ENCODE results near the gene PDXP. TPM values are rescaled to one million over a fixed set of nuclear protein-coding genes. Genes with fewer than 3 reads are reported as not detected.
"Not testable (repeated sequence)": the region's sequence is repeated elsewhere in the genome, so short reads cannot be mapped to it uniquely, and the experiment has no call there.

PDXP gene
- total and polyA plus RNA-seq, 2 experiments from 2014 or later: 15.0 to 55.6 TPM

DNA sequence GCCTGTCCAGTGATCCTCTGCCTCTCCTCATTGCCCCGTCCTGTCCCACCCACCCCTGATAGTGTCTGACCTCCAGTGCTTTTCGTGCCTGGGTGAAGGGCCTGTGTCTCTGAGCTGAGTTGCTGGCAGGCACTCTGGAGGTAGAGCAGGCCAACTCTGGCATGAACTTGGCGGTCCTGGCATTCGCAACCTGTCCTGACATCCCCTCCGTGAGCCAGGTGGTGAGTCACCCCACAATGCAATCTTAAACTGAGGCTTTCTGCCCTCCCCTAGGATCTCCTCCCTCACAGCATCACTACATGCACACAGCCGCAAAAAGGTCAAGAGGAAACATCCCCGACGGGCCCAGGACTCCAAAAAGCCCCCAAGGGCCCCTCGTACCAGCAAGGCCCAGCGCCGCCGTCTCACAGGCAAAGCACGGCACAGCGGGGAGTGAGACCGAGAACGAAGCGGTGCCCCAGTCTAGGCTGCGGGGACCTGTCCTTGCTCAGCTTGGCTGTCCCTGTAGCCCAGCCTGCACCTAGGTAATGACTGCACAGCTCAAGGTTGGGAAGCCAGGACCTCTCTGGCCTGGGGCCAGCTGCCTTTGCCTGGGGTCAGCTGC lies 32.5 kb downstream of the PDXP start (continued):
- TF ChIP-seq, protein P1, sequence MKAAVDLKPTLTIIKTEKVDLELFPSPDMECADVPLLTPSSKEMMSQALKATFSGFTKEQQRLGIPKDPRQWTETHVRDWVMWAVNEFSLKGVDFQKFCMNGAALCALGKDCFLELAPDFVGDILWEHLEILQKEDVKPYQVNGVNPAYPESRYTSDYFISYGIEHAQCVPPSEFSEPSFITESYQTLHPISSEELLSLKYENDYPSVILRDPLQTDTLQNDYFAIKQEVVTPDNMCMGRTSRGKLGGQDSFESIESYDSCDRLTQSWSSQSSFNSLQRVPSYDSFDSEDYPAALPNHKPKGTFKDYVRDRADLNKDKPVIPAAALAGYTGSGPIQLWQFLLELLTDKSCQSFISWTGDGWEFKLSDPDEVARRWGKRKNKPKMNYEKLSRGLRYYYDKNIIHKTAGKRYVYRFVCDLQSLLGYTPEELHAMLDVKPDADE (IDR thresholded peaks at IDR 0.05): no peak
- TF ChIP-seq EZH2 (IDR thresholded peaks at IDR 0.05; ENCODE audit: low read depth, unreplicated experiment) (no peak), ZNF331 (CRISPR knock-in tag; IDR thresholded peaks at IDR 0.05; ENCODE audit: low read depth) (no peak)

DNA sequence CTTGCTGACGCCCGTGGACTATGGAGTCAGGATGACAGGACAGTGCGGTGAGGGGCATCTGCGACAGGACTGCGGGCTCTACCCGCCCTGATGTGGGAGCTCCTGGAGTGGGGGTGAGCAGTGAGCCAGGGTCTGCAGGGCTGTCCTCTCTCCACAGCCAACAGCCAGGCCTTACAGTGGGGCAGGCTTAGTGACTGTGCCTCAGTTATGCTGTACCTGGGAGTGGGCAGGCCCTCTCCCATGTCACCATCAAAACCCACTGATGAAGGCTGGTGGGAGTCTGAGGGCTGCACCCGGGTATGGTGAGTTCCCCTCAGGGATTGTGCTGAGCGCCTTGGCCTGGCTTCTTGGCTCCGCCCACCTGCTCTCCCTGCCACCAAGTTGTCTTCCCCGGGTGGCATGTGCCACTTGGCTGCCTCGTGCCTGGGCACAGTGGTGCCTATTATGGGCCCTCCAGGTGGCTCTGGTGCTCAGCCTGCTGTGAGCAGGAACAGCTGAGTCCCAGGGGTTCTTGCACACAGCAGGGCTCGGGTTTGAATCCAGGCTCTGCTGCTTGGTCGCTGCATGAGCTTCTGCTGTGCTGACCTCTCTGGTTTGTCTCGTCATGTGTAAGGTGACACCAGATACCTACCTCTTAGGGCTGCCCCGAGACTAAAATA lies 34.2 kb downstream of the PDXP start:
- Mint-ChIP-seq H3K27ac (no peak overlapping the region), H3K4me1 (peaks cover 5% of the 10 kb centered on the region), H3K27me3 (ENCODE audit: insufficient read depth, low read depth, poor library complexity) (peaks cover 16% of the 10 kb centered on the region), H3K4me3 (no peak overlapping the region), H3K36me3 (ENCODE audit: low read depth) (peaks cover 42% of the 10 kb centered on the region), H3K9me3 (no peaks in the 10 kb centered on the region)
- H3K36me3 ChIP-seq (ENCODE audit: insufficient read depth): no peaks in the 10 kb centered on the region
- peaks cover under 1% of the 10 kb centered on the region; the same call in 1 of the 2 replicates for H3K79me2 ChIP-seq (replicated peaks; ENCODE audit: insufficient read depth)
- H2AFZ ChIP-seq: no peak overlapping the region
- no peak for ATAC-seq
- no peaks in the 10 kb centered on the region for H3K27me3 ChIP-seq (ENCODE audit: insufficient read depth)
- no peak overlapping the region for H3K4me2 ChIP-seq
- no peak for TF ChIP-seq NANOG (IDR thresholded peaks at IDR 0.05; ENCODE audit: borderline replicate concordance)
- TF ChIP-seq EZH2phosphoT487 (IDR thresholded peaks at IDR 0.05; ENCODE audit: unreplicated experiment): no peak
- no peak for TF ChIP-seq ZNF114 (CRISPR knock-in tag; IDR thresholded peaks at IDR 0.05)
- no peak for TF ChIP-seq ZNF331 (CRISPR knock-in tag; IDR thresholded peaks at IDR 0.05; ENCODE audit: low read depth)
- no peaks in the 10 kb centered on the region for H3K9me2 ChIP-seq (ENCODE audit: insufficient read depth)
- DNase-seq (ENCODE audit: low spot score): no peak
- peaks cover 8% of the 10 kb centered on the region for H3F3A ChIP-seq (replicated peaks; ENCODE audit: low read depth)
- no peak overlapping the region for H3K27ac ChIP-seq (ENCODE audit: low read depth)
- no peaks in the 10 kb centered on the region for H4K20me1 ChIP-seq (replicated peaks; ENCODE audit: insufficient read depth)
- H3K4me3 ChIP-seq: no peak overlapping the region
- H3K4me1 ChIP-seq (ENCODE audit: insufficient read depth): peaks cover 6% of the 10 kb centered on the region

DNA sequence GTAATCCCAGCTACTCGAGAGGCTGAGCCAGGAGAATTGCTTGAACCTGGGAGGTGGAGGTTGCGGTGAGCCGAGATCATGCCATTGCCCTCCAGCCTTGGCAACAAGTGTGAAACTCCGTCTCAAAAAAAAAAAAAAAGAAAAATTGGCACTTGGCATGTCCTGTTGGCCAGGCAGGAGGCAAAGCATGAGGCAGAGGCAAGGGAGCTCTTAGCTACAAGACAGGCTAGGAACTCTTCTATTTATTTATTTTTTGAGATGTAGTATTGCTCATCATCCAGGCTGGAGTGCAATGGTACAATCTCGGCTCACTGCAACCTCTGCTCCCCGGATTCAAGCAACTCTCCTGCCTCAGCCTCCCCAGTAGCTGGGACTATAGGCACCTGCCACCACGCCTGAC lies 35.6 kb downstream of the PDXP start:
- not testable (repeated sequence) for H3K27ac Mint-ChIP-seq; H2AFZ ChIP-seq; H3F3A ChIP-seq (replicated peaks; ENCODE audit: low read depth); H3K36me3 ChIP-seq (ENCODE audit: insufficient read depth); H3K4me2 ChIP-seq; H3K9me3 Mint-ChIP-seq; H3K4me3 ChIP-seq; ATAC-seq; H3K4me1 ChIP-seq (ENCODE audit: insufficient read depth); H3K27ac ChIP-seq (ENCODE audit: low read depth); H3K9me2 ChIP-seq (ENCODE audit: insufficient read depth); DNase-seq (ENCODE audit: low spot score); H4K20me1 ChIP-seq (replicated peaks; ENCODE audit: insufficient read depth); H3K79me2 ChIP-seq (replicated peaks; ENCODE audit: insufficient read depth); H3K4me1 Mint-ChIP-seq; H3K4me3 Mint-ChIP-seq; H3K27me3 ChIP-seq (ENCODE audit: insufficient read depth)
- peaks cover 34% of the 10 kb centered on the region for H3K36me3 Mint-ChIP-seq (ENCODE audit: low read depth)
- peaks cover 17% of the 10 kb centered on the region for H3K27me3 Mint-ChIP-seq (ENCODE audit: insufficient read depth, low read depth, poor library complexity)

DNA sequence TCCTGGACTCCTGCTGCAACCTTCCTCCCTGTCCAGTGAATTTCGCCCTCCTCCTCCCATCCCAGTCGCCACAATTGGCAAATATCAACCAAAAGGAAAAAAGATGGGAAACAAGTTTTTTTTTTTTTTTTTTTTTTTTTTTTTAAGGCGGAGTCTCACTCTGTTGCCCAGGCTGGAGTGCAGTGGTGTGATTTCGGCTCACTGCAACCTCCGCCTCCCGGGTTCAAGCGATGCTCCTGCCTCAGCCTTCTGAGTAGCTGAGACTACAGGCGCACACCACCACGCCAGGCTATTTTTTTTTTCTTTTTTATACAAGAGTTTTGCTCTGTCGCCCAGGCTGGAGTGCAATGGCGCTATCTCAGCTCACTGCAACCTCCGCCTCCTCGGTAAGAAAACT lies 37.7 kb downstream of the PDXP start:
- H3K9me3 Mint-ChIP-seq; H3K79me2 ChIP-seq (replicated peaks; ENCODE audit: insufficient read depth); H3K9me2 ChIP-seq (ENCODE audit: insufficient read depth); H3F3A ChIP-seq (replicated peaks; ENCODE audit: low read depth); H3K4me1 ChIP-seq (ENCODE audit: insufficient read depth); H3K27me3 ChIP-seq (ENCODE audit: insufficient read depth); ATAC-seq; H3K4me1 Mint-ChIP-seq; H2AFZ ChIP-seq; H4K20me1 ChIP-seq (replicated peaks; ENCODE audit: insufficient read depth); DNase-seq (ENCODE audit: low spot score): not testable (repeated sequence)
- peak overlapping the region; percentile 64 for H3K4me2 ChIP-seq
- H3K27me3 Mint-ChIP-seq (ENCODE audit: insufficient read depth, low read depth, poor library complexity): peaks cover 15% of the 10 kb centered on the region
- peak overlapping the region; percentile 93 for H3K4me3 Mint-ChIP-seq
- peaks cover 32% of the 10 kb centered on the region for H3K36me3 Mint-ChIP-seq (ENCODE audit: low read depth)
- H3K27ac Mint-ChIP-seq: 0 out of 2 replicates have a peak overlapping the region, but pooled peaks have one; percentile 21
- 0 out of 2 replicates have a peak overlapping the region, but pooled peaks have one; percentile 35 for H3K27ac ChIP-seq (ENCODE audit: low read depth)
- peaks cover 11% of the 10 kb centered on the region; the same call in 1 of the 2 replicates for H3K36me3 ChIP-seq (ENCODE audit: insufficient read depth)
- peak overlapping the region; percentile 81 for H3K4me3 ChIP-seq

All from GM23338 (cell line).